ENCODE results near the gene EPHA3. TPM values are rescaled to one million over a fixed set of nuclear protein-coding genes. Genes with fewer than 3 reads are reported as not detected.

EPHA3 gene
- total and polyA plus RNA-seq, 9 donors: 18.9 to 40.1 (median 26.3) TPM

DNA sequence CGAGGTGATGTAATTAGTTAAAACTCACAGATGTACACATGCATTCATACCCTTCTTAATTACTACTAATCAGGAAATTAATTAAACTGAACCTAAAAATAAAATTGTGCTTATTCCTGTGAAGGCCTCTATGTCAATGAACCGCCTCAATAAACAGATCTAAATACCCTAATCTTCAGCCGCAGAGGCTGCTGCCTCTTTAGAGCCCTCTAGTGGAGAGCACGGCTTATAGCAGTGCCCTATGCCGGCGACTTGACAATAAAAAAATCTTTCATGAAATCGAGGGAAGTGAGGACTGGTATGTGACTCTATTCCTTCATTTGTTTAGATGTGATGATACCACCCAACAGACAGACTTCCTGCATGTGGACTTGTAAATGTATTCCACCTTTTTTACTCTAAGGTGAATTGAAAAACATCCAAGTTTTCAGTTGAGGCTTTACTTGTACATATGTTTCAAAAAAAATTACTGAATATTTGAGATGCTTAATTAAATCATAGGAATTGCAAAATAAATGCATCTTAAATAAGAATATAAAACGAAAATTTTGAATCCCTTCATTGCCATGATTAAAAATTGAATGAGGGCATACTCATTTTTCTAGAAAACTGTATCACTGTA lies 8.3 kb upstream of the EPHA3 start:
- Histone ChIP-seq H3K4me3 (ENCODE audit: low read length) (no peak overlapping the region), H3K4me1 (ENCODE audit: control insufficient read depth, insufficient read depth, low read length) (no peaks in the 10 kb centered on the region), H3K27ac (ENCODE audit: low read length) (no peak overlapping the region), H3K36me3 (ENCODE audit: control insufficient read depth, insufficient read depth, low read length) (no peaks in the 10 kb centered on the region), H3K9me3 (replicated peaks; ENCODE audit: control insufficient read depth, low read depth, low read length) (no peaks in the 10 kb centered on the region), H3K27me3 (ENCODE audit: control insufficient read depth, insufficient read depth, low read length) (no peaks in the 10 kb centered on the region)
- peak; percentile 43 for DNase-seq
- WGBS (ENCODE audit: insufficient coverage): no CpG with 5 or more reads among the region's 8 CpGs

DNA sequence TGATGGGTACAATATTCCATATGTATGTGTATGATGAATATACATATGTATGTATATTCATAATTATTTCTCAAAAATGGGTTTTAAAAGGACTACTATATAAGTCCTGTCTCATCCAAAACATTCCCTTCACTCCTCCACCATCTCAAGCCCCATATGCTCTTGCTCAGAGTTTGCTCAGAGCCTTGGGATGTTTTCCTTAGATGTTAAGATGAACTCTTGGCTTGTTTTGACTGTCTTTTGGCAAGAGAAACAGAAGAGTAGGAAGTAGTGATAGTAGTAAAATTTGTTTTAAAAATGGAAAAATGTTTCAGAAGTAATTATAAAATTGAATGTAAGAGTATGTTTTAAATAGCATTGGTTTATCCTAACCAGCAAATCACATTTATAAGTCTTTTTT lies 6.2 kb upstream of the EPHA3 start:
- no peak overlapping the region for H3K27ac ChIP-seq (ENCODE audit: low read length)
- H3K27me3 ChIP-seq (ENCODE audit: control insufficient read depth, insufficient read depth, low read length): no peaks in the 10 kb centered on the region
- DNase-seq: peak; percentile 81
- H3K4me3 ChIP-seq (ENCODE audit: low read length): no peak overlapping the region
- H3K9me3 ChIP-seq (replicated peaks; ENCODE audit: control insufficient read depth, low read depth, low read length): no peaks in the 10 kb centered on the region
- H3K36me3 ChIP-seq (ENCODE audit: control insufficient read depth, insufficient read depth, low read length): no peaks in the 10 kb centered on the region
- no peaks in the 10 kb centered on the region for H3K4me1 ChIP-seq (ENCODE audit: control insufficient read depth, insufficient read depth, low read length)

DNA sequence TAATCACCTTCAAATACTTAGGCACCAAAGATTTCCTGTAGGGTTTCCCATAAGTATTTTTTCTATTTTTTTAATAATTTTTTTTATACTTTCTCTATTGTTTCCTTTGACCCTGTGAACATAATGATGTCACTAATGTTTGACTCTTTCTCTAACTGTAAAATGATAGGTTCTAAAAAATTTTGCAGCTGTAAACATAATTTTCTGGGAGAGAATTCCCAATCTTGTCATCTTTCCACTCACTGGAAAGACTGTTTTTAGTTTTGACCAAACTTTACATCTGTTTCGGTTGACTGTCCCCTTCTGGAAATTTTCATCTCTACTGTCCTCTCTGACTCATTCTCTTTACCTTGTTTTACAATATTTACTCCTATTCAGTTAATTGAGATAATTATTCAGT lies 5.5 kb upstream of the EPHA3 start:
- WGBS (ENCODE audit: insufficient coverage): no CpG with 5 or more reads among the region's 1 CpG
- Histone ChIP-seq H3K4me3 (ENCODE audit: low read length) (no peak overlapping the region), H3K27ac (ENCODE audit: low read length) (peak overlapping the region; percentile 70), H3K9me3 (replicated peaks; ENCODE audit: control insufficient read depth, low read depth, low read length) (no peaks in the 10 kb centered on the region), H3K4me1 (ENCODE audit: control insufficient read depth, insufficient read depth, low read length) (no peaks in the 10 kb centered on the region), H3K36me3 (ENCODE audit: control insufficient read depth, insufficient read depth, low read length) (no peaks in the 10 kb centered on the region), H3K27me3 (ENCODE audit: control insufficient read depth, insufficient read depth, low read length) (no peaks in the 10 kb centered on the region)
- DNase-seq: peak; percentile 84

DNA sequence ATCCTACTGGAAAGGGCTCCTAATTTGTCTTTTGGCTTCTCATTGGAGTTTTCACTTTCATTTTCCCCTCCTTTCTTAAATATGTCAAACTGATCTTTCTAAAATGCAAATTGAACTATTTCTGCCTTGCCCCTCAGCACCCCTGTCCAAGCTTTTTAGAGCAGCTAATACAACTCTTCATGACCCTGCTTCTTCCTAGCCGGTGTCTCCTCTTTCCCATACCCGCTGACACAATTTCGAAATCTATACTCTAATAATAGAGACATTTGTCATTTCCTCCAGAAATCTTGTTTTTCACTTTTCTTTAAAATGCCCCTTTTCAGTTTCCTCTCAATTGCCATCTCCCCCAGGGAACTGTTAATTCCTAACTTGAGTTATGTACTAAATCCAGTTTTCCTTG lies 2.9 kb upstream of the EPHA3 start:
- peaks cover 4% of the 10 kb centered on the region for H3K27me3 ChIP-seq (ENCODE audit: control insufficient read depth, insufficient read depth, low read length)
- H3K4me3 ChIP-seq (ENCODE audit: low read length): no peak overlapping the region
- H3K27ac ChIP-seq (ENCODE audit: low read length): no peak overlapping the region
- H3K9me3 ChIP-seq (replicated peaks; ENCODE audit: control insufficient read depth, low read depth, low read length): no peaks in the 10 kb centered on the region
- DNase-seq: no peak
- H3K36me3 ChIP-seq (ENCODE audit: control insufficient read depth, insufficient read depth, low read length): no peaks in the 10 kb centered on the region
- no CpG with 5 or more reads among the region's 3 CpGs for WGBS (ENCODE audit: insufficient coverage)
- no peaks in the 10 kb centered on the region for H3K4me1 ChIP-seq (ENCODE audit: control insufficient read depth, insufficient read depth, low read length)

DNA sequence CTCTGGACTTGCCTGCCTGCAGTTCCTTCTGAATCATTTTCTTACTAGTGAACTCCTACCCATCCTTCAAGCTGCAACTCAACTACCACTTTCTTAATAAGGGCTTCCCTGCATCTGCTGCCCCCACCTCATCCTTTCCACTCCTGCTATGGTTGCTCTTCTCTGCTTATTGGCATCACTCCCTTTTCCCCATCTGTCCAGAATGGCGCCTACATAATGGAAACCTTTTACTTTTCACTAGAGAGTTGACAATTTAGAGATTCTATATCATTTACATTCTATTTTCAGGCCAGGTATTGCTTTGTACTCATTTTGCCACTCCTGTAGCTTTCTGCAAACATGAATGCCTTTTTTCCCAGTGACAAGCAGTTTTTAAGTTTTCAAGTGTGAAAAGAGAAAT lies 1.9 kb upstream of the EPHA3 start:
- Histone ChIP-seq H3K27me3 (ENCODE audit: control insufficient read depth, insufficient read depth, low read length) (peaks cover 4% of the 10 kb centered on the region), H3K4me1 (ENCODE audit: control insufficient read depth, insufficient read depth, low read length) (no peaks in the 10 kb centered on the region), H3K27ac (ENCODE audit: low read length) (no peak overlapping the region), H3K4me3 (ENCODE audit: low read length) (no peak overlapping the region), H3K36me3 (ENCODE audit: control insufficient read depth, insufficient read depth, low read length) (no peaks in the 10 kb centered on the region), H3K9me3 (replicated peaks; ENCODE audit: control insufficient read depth, low read depth, low read length) (no peaks in the 10 kb centered on the region)
- WGBS (ENCODE audit: insufficient coverage): no CpG with 5 or more reads among the region's 1 CpG
- DNase-seq: no peak

DNA sequence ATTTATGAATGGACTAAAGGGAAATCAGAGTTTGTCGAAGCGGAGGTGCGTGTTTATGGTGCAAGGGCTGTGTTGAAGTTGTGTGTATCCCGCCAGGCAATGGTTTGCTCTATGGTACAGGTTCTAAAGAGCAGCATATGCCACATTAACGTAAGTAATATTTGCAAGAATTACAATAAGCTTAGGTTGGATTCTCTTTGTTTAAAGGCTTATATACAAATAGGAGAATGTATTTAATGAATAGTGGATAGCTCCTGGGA lies 800 bp downstream of the EPHA3 start:
- Histone ChIP-seq H3K4me1 (ENCODE audit: control insufficient read depth, insufficient read depth, low read length) (no peaks in the 10 kb centered on the region), H3K9me3 (replicated peaks; ENCODE audit: control insufficient read depth, low read depth, low read length) (no peaks in the 10 kb centered on the region), H3K27me3 (ENCODE audit: control insufficient read depth, insufficient read depth, low read length) (peaks cover 4% of the 10 kb centered on the region), H3K4me3 (ENCODE audit: low read length) (peak overlapping the region; percentile 57), H3K27ac (ENCODE audit: low read length) (peak overlapping the region; percentile 53), H3K36me3 (ENCODE audit: control insufficient read depth, insufficient read depth, low read length) (no peaks in the 10 kb centered on the region)
- peak; percentile 49 for DNase-seq
- WGBS (ENCODE audit: insufficient coverage): no CpG with 5 or more reads among the region's 5 CpGs

DNA sequence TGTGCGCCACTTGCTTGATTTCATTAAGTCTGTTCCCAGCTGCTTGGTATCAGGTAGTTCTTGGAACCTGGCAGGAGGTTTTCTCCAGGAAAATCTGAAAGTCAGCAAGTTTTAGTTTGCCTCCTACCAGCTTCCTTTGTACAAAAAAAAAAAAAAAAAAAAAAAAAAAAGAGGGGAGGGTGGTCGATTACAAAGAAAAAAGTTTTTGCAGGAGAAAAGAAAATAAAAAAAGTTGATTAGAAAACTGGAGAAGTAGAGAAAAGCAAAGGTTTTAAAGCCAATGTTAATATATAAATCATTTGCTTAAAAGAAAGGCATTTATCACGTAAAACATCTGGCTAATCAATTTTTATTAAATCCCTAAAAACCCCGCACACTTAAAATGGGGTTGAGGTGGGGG lies 5.9 kb downstream of the EPHA3 start:
- H3K36me3 ChIP-seq (ENCODE audit: control insufficient read depth, insufficient read depth, low read length): no peaks in the 10 kb centered on the region
- H3K4me3 ChIP-seq (ENCODE audit: low read length): no peak overlapping the region
- no peaks in the 10 kb centered on the region for H3K9me3 ChIP-seq (replicated peaks; ENCODE audit: control insufficient read depth, low read depth, low read length)
- H3K27me3 ChIP-seq (ENCODE audit: control insufficient read depth, insufficient read depth, low read length): peaks cover 4% of the 10 kb centered on the region
- peaks cover 10% of the 10 kb centered on the region for H3K4me1 ChIP-seq (ENCODE audit: control insufficient read depth, insufficient read depth, low read length)
- DNase-seq: no peak
- no CpG with 5 or more reads among the region's 4 CpGs for WGBS (ENCODE audit: insufficient coverage)
- peak overlapping the region; percentile 83 for H3K27ac ChIP-seq (ENCODE audit: low read length)

DNA sequence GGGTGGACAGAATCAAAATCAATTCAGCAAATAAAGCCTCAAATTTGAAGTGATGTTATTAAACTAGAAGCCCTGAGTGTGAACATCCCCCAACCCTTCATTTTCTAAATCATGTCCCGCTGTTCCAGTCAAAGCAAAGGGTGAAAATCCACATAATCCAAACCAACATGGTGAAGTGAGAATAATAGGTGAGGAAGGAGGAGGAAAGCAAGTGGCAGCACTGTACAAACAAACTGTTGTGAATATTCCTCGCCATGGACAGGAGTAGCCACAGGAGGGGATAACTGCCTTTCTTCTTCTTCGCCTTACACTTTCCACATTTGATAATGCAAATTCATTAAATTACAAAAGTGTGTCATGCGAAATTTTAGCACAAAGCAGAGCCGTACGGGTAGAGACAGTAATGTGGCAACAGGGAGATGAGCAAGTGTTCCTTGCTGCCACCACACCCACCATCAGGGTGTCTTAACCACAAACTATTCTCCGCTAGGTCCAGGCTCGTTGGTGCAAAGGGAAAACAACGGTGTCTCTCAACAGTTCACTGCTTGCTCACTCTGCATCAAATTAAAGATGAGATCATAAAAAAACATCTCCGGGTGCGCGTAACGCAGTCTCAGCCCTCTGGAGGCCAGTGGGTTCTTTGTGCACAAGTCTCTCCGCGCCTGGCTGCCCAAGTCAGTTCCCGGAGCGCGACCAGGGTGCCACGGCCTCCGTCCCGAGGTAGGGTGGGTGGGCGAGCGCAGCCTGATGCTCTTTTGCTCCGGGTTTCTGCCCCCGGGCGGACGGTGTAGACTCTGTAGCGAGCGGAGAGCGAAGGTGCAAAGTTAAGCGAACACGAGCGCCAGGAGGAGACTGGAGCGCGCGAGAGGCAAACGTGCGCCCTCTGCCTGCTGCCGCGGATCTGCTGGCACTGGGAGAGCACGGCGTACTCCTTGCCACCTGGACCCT lies 6.7 kb downstream of the EPHA3 start:
- Histone ChIP-seq H3K36me3 (ENCODE audit: control insufficient read depth, insufficient read depth, low read length) (no peaks in the 10 kb centered on the region), H3K4me1 (ENCODE audit: control insufficient read depth, insufficient read depth, low read length) (peaks cover 10% of the 10 kb centered on the region), H3K4me3 (ENCODE audit: low read length) (peak overlapping the region; percentile 52), H3K27me3 (ENCODE audit: control insufficient read depth, insufficient read depth, low read length) (peaks cover 4% of the 10 kb centered on the region), H3K9me3 (replicated peaks; ENCODE audit: control insufficient read depth, low read depth, low read length) (no peaks in the 10 kb centered on the region), H3K27ac (ENCODE audit: low read length) (peak overlapping the region; percentile 83)
- DNase-seq: peak; percentile 90
- WGBS (ENCODE audit: insufficient coverage): under 1% methylated on average over 36 of the region's 42 CpGs

DNA sequence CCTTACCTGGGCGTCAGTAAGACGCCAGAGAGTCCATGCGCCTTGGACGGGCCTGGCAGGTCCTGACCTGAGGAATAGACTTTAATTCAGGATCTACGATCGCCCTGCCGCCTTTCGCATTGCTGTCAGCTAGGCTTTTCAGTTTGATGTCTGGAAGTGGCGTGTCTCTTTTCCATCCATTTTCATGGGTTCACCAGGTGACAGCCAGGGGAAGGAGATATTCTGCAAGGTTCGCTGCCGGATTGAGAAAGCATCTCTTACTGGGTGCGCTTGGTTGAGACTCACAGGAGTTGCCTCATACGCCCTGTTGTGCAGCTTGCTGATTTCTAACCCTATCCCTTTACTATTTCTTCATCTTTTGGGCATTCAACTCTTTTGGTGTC lies 7.4 kb downstream of the EPHA3 start:
- Histone ChIP-seq H3K27ac (ENCODE audit: low read length) (peak overlapping the region; percentile 83), H3K4me3 (ENCODE audit: low read length) (peak overlapping the region; percentile 52), H3K4me1 (ENCODE audit: control insufficient read depth, insufficient read depth, low read length) (peaks cover 10% of the 10 kb centered on the region), H3K27me3 (ENCODE audit: control insufficient read depth, insufficient read depth, low read length) (peaks cover 4% of the 10 kb centered on the region), H3K36me3 (ENCODE audit: control insufficient read depth, insufficient read depth, low read length) (no peaks in the 10 kb centered on the region), H3K9me3 (replicated peaks; ENCODE audit: control insufficient read depth, low read depth, low read length) (no peaks in the 10 kb centered on the region)
- no peak for DNase-seq
- WGBS (ENCODE audit: insufficient coverage): 14% methylated on average over 10 of the region's 13 CpGs

DNA sequence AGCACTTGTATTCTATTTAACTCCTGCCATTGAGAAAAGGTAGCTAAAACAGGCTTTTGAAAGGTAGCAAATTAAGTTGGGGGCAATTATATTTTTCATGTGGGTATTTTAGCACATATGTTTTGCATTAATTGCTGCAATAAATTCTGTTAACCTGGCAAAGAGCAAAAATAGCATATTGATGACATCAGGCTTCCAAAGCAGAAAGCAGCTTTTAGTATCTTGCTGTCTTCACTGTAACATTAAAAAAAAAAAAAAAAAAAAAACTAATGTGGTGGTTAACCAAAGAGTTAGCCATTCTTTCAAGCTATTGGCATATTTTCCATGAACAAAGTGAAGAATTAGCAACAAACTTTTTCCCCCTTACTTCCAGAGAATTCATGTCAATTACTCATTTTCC lies 9.1 kb downstream of the EPHA3 start:
- peak; percentile 83 for DNase-seq
- Histone ChIP-seq H3K27me3 (ENCODE audit: control insufficient read depth, insufficient read depth, low read length) (peaks cover 4% of the 10 kb centered on the region), H3K36me3 (ENCODE audit: control insufficient read depth, insufficient read depth, low read length) (no peaks in the 10 kb centered on the region), H3K4me1 (ENCODE audit: control insufficient read depth, insufficient read depth, low read length) (peaks cover 10% of the 10 kb centered on the region), H3K27ac (ENCODE audit: low read length) (no peak overlapping the region), H3K4me3 (ENCODE audit: low read length) (no peak overlapping the region), H3K9me3 (replicated peaks; ENCODE audit: control insufficient read depth, low read depth, low read length) (no peaks in the 10 kb centered on the region)

Data from muscle of leg (tissue), 11 donors.